GM23338 (cell line): ENCODE measurements around the gene TLE3. TPM values are rescaled to one million over a fixed set of nuclear protein-coding genes. Genes with fewer than 3 reads are reported as not detected.

Source experiments
- ATAC-seq: fragments of 200-7000 bp; cut with Tn5 transposase; 3 replicates; pipeline ENCODE4 v1.9.1; 2020
- DNase-seq: peaks from one replicate; pipeline ENCODE4 v3.0.0-alpha.2; 2015; ENCODE audit warnings: low spot score
- H2AFZ ChIP-seq: fragments of 200-600 bp; sonication (generic); 2 replicates; pipeline ENCODE4 v1.8.0; 2016; ENCODE audit warnings: antibody characterized with exemption, mild to moderate bottlenecking, moderate library complexity
- H3F3A ChIP-seq: fragments of 200-600 bp; sonication (generic); replicated peaks from 2 replicates; pipeline ENCODE4 v1.8.0; 2017; ENCODE audit warnings: antibody characterized with exemption, mixed run types, low read depth
- H3K27ac ChIP-seq: fragments of 200-600 bp; sonication (generic); 2 replicates; pipeline ENCODE4 v1.6.1; 2016; ENCODE audit warnings: low read depth
- H3K27me3 ChIP-seq: fragments of 200-600 bp; sonication (generic); 2 replicates; pipeline ENCODE4 v1.8.0; 2016; ENCODE audit warnings: mild to moderate bottlenecking, mixed run types, moderate library complexity; ENCODE audit not compliant: insufficient read depth
- H3K36me3 ChIP-seq: fragments of 200-600 bp; sonication (generic); 2 replicates; pipeline ENCODE4 v1.8.0; 2016; ENCODE audit warnings: mild to moderate bottlenecking; ENCODE audit not compliant: insufficient read depth
- H3K4me1 ChIP-seq: fragments of 200-600 bp; sonication (generic); 2 replicates; pipeline ENCODE4 v1.8.0; 2016; ENCODE audit warnings: mild to moderate bottlenecking, moderate library complexity; ENCODE audit not compliant: insufficient read depth
- H3K4me2 ChIP-seq: fragments of 200-600 bp; sonication (generic); 2 replicates; pipeline ENCODE4 v1.7.1; 2017; ENCODE audit warnings: mixed run types
- H3K4me3 ChIP-seq: fragments of 200-600 bp; sonication (generic); 2 replicates; pipeline ENCODE4 v1.6.1; 2016; ENCODE audit warnings: mixed run types
- H3K79me2 ChIP-seq: fragments of 200-600 bp; sonication (generic); replicated peaks from 2 replicates; pipeline ENCODE4 v1.8.0; 2017; ENCODE audit warnings: mild to moderate bottlenecking; ENCODE audit not compliant: insufficient read depth
- H3K9me2 ChIP-seq: fragments of 200-600 bp; sonication (generic); 2 replicates; pipeline ENCODE4 v1.8.0; 2017; ENCODE audit not compliant: insufficient read depth
- H4K20me1 ChIP-seq: fragments of 200-600 bp; sonication (generic); replicated peaks from 2 replicates; pipeline ENCODE4 v1.8.0; 2017; ENCODE audit warnings: mild to moderate bottlenecking; ENCODE audit not compliant: insufficient read depth
- H3K27ac Mint-ChIP-seq: 2 replicates; pipeline ENCODE4 v1.8.0; 2020; ENCODE audit warnings: inconsistent platforms, mild to moderate bottlenecking, moderate library complexity, mixed read lengths
- H3K27me3 Mint-ChIP-seq: 3 replicates; pipeline ENCODE4 v1.8.0; 2022; ENCODE audit warnings: low read depth, mild to moderate bottlenecking, moderate library complexity, mixed read lengths, inconsistent platforms; ENCODE audit not compliant: insufficient read depth, poor library complexity
- H3K36me3 Mint-ChIP-seq: 3 replicates; pipeline ENCODE4 v1.8.0; 2021; ENCODE audit warnings: low read depth, mild to moderate bottlenecking, inconsistent platforms, moderate library complexity, mixed read lengths
- H3K4me1 Mint-ChIP-seq: 3 replicates; pipeline ENCODE4 v1.8.0; 2020; ENCODE audit warnings: mild to moderate bottlenecking, inconsistent platforms, mixed read lengths
- H3K4me3 Mint-ChIP-seq: 3 replicates; pipeline ENCODE4 v1.8.0; 2021; ENCODE audit warnings: moderate library complexity, mild to moderate bottlenecking, inconsistent platforms, mixed read lengths
- H3K9me3 Mint-ChIP-seq: 3 replicates; pipeline ENCODE4 v1.8.0; 2020; ENCODE audit warnings: moderate library complexity, mild to moderate bottlenecking, inconsistent platforms, mixed read lengths
- CREB1 ChIP-seq: fragments of 250-450 bp; sonication (Bioruptor Pico); IDR thresholded peaks from 2 replicates; pipeline ENCODE4 v1.5.0; 2020; ENCODE audit warnings: low read depth, mild to moderate bottlenecking, moderate library complexity
- CTCF ChIP-seq, 2 experiments: fragments of 200-600 bp in 1 of 2; sonication (generic) in 1 of 2; conservative IDR thresholded peaks; 2 replicates each; pipeline versions ENCODE4 v1.5.1 to v1.6.1; 2016 to 2017; ENCODE audit warnings: antibody characterized with exemption in 2 of 2, low read depth in 2 of 2, mild to moderate bottlenecking in 2 of 2, moderate library complexity in 1 of 2
- ETS1 ChIP-seq: IDR thresholded peaks from 2 replicates; pipeline ENCODE4 v1.6.1; 2016; ENCODE audit warnings: antibody characterized with exemption
- EZH2 ChIP-seq: fragments of 200-600 bp; sonication (generic); IDR thresholded peaks from one replicate; pipeline ENCODE4 v1.8.0; 2017; ENCODE audit warnings: antibody characterized with exemption, mild to moderate bottlenecking, low read depth; ENCODE audit not compliant: unreplicated experiment
- EZH2phosphoT487 ChIP-seq: fragments of 200-600 bp; sonication (generic); IDR thresholded peaks from one replicate; pipeline ENCODE4 v1.8.1; 2018; ENCODE audit warnings: antibody characterized with exemption; ENCODE audit not compliant: unreplicated experiment
- JUNB ChIP-seq: IDR thresholded peaks from one replicate; pipeline ENCODE4 v1.6.1; 2016; ENCODE audit warnings: antibody characterized with exemption; ENCODE audit not compliant: unreplicated experiment
- NANOG ChIP-seq: IDR thresholded peaks from 2 replicates; pipeline ENCODE4 v1.6.1; 2016; ENCODE audit warnings: antibody characterized with exemption, borderline replicate concordance
- POLR2AphosphoS5 ChIP-seq: IDR thresholded peaks from 2 replicates; pipeline ENCODE4 v1.6.1; 2016; ENCODE audit warnings: antibody characterized with exemption, low read depth
- REST ChIP-seq: IDR thresholded peaks from one replicate; pipeline ENCODE4 v1.6.1; 2018; ENCODE audit warnings: antibody characterized with exemption; ENCODE audit not compliant: unreplicated experiment
- STAT1 ChIP-seq: IDR thresholded peaks from one replicate; pipeline ENCODE4 v1.6.1; 2016; ENCODE audit warnings: antibody characterized with exemption; ENCODE audit not compliant: unreplicated experiment
- ZNF114 ChIP-seq: fragments of 250-450 bp; sonication (Bioruptor Pico); IDR thresholded peaks from 2 replicates; pipeline ENCODE4 v1.5.0; 2020; ENCODE audit warnings: mild to moderate bottlenecking, moderate library complexity
- ZNF331 ChIP-seq: fragments of 250-450 bp; sonication (Bioruptor Pico); IDR thresholded peaks from 2 replicates; pipeline ENCODE4 v1.5.0; 2020; ENCODE audit warnings: low read depth, mild to moderate bottlenecking, moderate library complexity
- ZNF462 ChIP-seq: fragments of 250-450 bp; sonication (Bioruptor Pico); IDR thresholded peaks from 2 replicates; pipeline ENCODE4 v1.5.0; 2020; ENCODE audit warnings: mild to moderate bottlenecking, moderate library complexity
- polyA plus RNA-seq: library from polyadenylated mRNA; unstranded; fragments of >200 nt; fragmentation: Nextera tagmentation; extraction: Ambion mirVana; gene quantifications from 2 replicates; pipeline ENCODE4 v1.2.1, GENCODE V29; 2016
- total RNA-seq: library from RNA; depleted of rRNA; stranded (reverse); fragments of >200 nt; shearing (Covaris generic); gene quantifications from 2 replicates; pipeline ENCODE4 v1.2.3, GENCODE V29; 2014

Gene TLE3
- total and polyA plus RNA-seq, 2 experiments from 2014 or later: 10.4 to 79.5 TPM

- H2AFZ ChIP-seq: no peak overlapping the region
- H3K27me3 ChIP-seq: no peaks in the 10 kb centered on the region
- Mint-ChIP-seq H3K36me3 (peaks cover 77% of the 10 kb centered on the region), H3K27me3 (peaks cover 12% of the 10 kb centered on the region), H3K4me1 (peaks cover 94% of the 10 kb centered on the region), H3K27ac (0 out of 2 replicates have a peak overlapping the region, but pooled peaks have one; percentile 27), H3K9me3 (no peaks in the 10 kb centered on the region), H3K4me3 (no peak overlapping the region)
- H3K79me2 ChIP-seq: peaks cover 87% of the 10 kb centered on the region
- H3K9me2 ChIP-seq: no peaks in the 10 kb centered on the region
- no peak overlapping the region for H3K27ac ChIP-seq
- ATAC-seq: no peak
- H3K4me2 ChIP-seq: peak overlapping the region; percentile 79; the same call in 1 of the 2 replicates
- H3K4me3 ChIP-seq: no peak overlapping the region
- H3F3A ChIP-seq: no peaks in the 10 kb centered on the region
- peaks cover 79% of the 10 kb centered on the region for H3K4me1 ChIP-seq
- peaks cover 36% of the 10 kb centered on the region for H4K20me1 ChIP-seq
- no peak for DNase-seq
- TF ChIP-seq ZNF462 (CRISPR knock-in tag) (no peak), EZH2phosphoT487 (no peak), ZNF114 (CRISPR knock-in tag) (no peak), ZNF331 (CRISPR knock-in tag) (no peak), STAT1 (no peak), POLR2AphosphoS5 (no peak), NANOG (no peak), REST (no peak), ETS1 (no peak), JUNB (no peak), CREB1 (CRISPR knock-in tag) (no peak), CTCF (conservative IDR thresholded peaks at IDR 0.05; ENCODE audit: low read depth in 2 of 2) (no peak), EZH2 (no peak)
- no peaks in the 10 kb centered on the region for H3K36me3 ChIP-seq
Observed at GRCh38 chr15:70084461-70084860, 13.3 kb downstream of the TLE3 start.
